Activated CD8-positive, alpha-beta memory T cell treated with anti-CD3 and anti-CD28 coated beads for 36 hours (primary cell): Measurements from ENCODE around the gene CNOT6. TPM values are rescaled to one million over a fixed set of nuclear protein-coding genes. Genes with fewer than 3 reads are reported as not detected.
"Not testable (repeated sequence)": the region's sequence is repeated elsewhere in the genome, so short reads cannot be mapped to it uniquely, and the experiment has no call there.

Source experiments
- CTCF ChIA-PET: fragments of 350-600 bp; sonication (Branson Sonifier 250); formaldehyde crosslinking; loops from one replicate; lab custom pipeline; 2021; ENCODE audit warnings: antibody characterized with exemption; lab: Charles Lee
- POLR2A ChIA-PET: fragments of 350-600 bp; sonication (Branson Sonifier 250); formaldehyde crosslinking; loops from one replicate; lab custom pipeline; 2021; ENCODE audit warnings: antibody characterized with exemption; lab: Charles Lee
- total RNA-seq, 2 experiments: library from RNA; stranded (reverse); gene quantifications; one replicate each; pipeline ENCODE4 v1.2.3, GENCODE V29; 2021

The CNOT6 gene
- 10 to 100 TPM; 39.1 to 40.0 TPM for total RNA-seq

- CTCF ChIA-PET: no interaction called here
- POLR2A ChIA-PET: interaction anchor here (0.5 to 0.7 kb wide), 3 partner anchors 118 to 581 kb away, joined by 3 to 4 read pairs (median 3); no protein-coding TSS in a partner anchor
Measured at GRCh38 chr5:180494060-180494509, at the start of gene CNOT6. Gene CNOT6, plus strand, starts transcription at chr5:180494379. Its CDS starts 34,898 bp downstream, at chr5:180529277.

- POLR2A ChIA-PET: no interaction called here
- CTCF ChIA-PET: no interaction called here
Measured at GRCh38 chr5:180454752-180455151, 39.4 kb upstream of the CNOT6 start.

GRCh38 chr5:180455872-180456271 is 38.3 kb upstream of the CNOT6 start:
- POLR2A ChIA-PET: no interaction called here
- CTCF ChIA-PET: no interaction called here

DNA sequence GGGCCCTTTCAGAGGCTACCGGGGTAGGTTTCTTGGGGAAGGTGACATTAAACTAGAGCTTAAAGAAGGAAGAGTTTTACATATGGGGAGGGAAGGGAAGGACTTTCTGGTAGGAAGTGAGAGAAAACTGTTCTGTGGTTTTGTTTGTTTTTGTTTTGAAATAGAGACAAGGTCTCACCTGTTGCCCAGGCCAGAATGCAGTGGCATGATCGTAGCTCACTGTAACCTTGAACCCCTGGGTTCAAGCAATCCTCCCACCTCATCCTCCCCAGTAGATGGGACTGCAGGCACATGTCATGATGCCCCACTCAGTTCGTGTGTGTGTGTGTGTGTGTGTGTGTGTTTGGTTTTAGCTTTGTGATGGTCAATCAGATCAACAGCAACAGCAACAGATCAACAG is 37.4 kb upstream of the CNOT6 start:
- POLR2A ChIA-PET: no interaction called here
- CTCF ChIA-PET: no interaction called here

DNA sequence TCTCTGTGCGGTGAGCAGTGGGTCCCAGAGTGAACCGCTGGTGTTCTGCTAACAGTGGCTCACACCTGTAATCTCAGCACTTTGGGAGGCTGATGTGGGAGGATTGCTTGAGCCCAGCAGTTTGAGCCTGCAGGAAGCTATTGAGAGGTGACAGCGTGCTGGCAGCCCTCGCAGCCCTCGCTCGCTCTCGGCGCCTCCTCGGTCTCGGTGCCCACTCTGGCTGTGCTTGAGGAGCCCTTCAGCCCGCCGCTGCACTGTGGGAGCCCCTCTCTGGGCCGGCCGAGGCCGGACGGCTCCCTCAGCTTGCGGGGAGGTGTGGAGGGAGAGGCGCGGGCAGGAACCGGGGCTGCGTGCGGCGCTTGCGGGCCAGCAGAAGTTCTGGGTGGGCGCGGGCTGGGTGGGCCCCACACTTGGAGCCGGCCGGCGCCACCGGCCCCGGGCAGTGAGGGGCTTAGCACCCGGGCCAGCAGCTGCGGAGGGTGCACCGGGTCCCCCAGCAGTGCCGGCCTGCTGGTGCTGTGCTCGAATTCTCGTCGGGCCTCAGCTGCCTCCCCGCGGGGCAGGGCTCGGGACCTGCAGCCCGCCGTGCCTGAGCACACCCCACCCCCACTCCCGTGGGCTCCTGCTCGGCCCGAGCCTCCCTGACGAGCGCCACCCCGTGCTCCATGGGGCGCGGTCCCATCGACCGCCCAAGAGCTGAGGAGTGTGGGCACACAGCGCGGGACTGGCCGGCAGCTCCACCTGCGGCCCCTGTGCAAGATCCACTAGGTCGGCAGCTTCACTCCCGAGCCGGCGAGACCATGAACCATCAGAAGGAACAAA is 35.1 kb upstream of the CNOT6 start:
- CTCF ChIA-PET: interaction anchor here (1.0 kb wide), 1 partner anchor 12 kb away, joined by 4 read pairs; no protein-coding TSS in a partner anchor
- POLR2A ChIA-PET: not testable (repeated sequence)

GRCh38 chr5:180459674-180460142 is 34.5 kb upstream of the CNOT6 start:
- POLR2A ChIA-PET: not testable (repeated sequence)
- CTCF ChIA-PET: interaction anchor here (1.0 kb wide), 1 partner anchor 11 kb away, joined by 4 read pairs; no protein-coding TSS in a partner anchor

DNA sequence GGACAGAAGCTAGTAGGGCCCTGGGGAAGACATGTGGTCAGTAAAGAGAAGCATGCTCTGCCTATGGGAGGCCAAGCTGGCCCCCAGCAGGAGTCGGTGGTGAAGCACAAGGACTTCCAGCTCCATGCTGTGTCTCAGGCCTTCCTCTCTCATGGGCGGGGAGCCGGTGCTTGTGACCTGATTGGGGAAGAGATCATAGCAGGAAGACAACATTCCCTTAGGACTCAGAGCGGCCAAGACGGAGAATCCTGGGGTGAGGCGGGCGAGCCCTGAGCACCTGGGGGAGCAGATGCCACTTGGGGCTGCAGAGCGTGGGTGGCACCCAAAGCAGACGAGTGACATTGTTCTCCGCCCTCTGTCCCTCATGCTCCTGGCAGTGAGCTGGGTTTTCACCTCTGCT is 33.3 kb upstream of the CNOT6 start:
- CTCF ChIA-PET: no interaction called here
- POLR2A ChIA-PET: no interaction called here

DNA sequence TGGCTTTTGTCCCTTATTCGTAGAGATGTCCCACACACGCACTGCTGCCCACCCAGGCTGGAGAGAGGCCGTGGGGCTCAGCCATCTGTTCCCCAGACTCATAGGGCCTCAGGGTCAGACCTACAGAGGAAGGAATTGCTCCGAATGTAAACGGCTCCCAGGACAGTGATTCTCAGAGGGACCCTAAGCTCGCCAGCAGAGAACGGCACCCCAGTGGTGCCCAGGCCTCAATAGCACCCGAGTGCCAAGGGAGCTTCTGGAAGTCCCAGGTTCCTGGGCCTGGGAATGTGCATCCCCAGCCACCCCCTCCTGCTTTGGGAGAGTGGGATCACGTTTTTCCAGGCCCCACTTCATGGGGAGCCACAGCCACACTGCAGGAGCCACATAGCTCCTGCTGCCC is 32.9 kb upstream of the CNOT6 start:
- CTCF ChIA-PET: no interaction called here
- POLR2A ChIA-PET: no interaction called here

GRCh38 chr5:180463216-180463900 is 30.8 kb upstream of the CNOT6 start:
- CTCF ChIA-PET: interaction anchor here (0.6 kb wide), 1 partner anchor 54 kb away, joined by 3 read pairs; no protein-coding TSS in a partner anchor
- POLR2A ChIA-PET: no interaction called here

- ChIA-PET CTCF (interaction anchor here (1.5 kb wide), 1 partner anchor 171 kb away, joined by 3 read pairs; no protein-coding TSS in a partner anchor), POLR2A (no interaction called here)
Measured at GRCh38 chr5:180463916-180464602, 30.1 kb upstream of the CNOT6 start.

- CTCF ChIA-PET: interaction anchor here (1.5 kb wide), 1 partner anchor 171 kb away, joined by 3 read pairs; no protein-coding TSS in a partner anchor
- POLR2A ChIA-PET: no interaction called here
Measured at GRCh38 chr5:180464603-180464970, 29.6 kb upstream of the CNOT6 start.

DNA sequence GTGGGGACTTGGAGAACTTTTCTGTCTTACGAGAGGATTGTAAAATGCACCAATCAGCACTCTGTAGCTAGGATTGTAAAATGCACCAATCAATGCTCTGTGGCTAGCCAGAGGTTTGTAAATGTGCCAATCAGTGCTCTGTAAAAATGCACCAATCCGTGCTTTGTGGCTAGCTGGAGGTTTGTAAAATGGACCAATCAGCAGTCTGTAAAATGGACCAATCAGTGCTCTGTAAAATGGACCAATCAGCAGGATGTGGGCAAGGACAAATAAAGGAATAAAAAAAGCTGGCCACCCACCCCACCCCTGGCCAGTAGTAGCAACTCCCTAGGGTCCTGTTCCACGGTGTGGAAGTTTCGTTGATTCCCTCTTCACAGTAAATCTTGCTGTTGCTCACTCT is 29.1 kb upstream of the CNOT6 start:
- CTCF ChIA-PET: interaction anchor here (1.5 kb wide), 1 partner anchor 172 kb away, joined by 3 read pairs; no protein-coding TSS in a partner anchor

GRCh38 chr5:180466316-180466715 is 27.9 kb upstream of the CNOT6 start:
- ChIA-PET CTCF (no interaction called here), POLR2A (no interaction called here)

More for the DNA sequence above, 29.1 kb upstream of the CNOT6 start:
- POLR2A ChIA-PET: not testable (repeated sequence)

- POLR2A ChIA-PET: no interaction called here
- CTCF ChIA-PET: no interaction called here
Measured at GRCh38 chr5:180467028-180467975, 26.9 kb upstream of the CNOT6 start.

DNA sequence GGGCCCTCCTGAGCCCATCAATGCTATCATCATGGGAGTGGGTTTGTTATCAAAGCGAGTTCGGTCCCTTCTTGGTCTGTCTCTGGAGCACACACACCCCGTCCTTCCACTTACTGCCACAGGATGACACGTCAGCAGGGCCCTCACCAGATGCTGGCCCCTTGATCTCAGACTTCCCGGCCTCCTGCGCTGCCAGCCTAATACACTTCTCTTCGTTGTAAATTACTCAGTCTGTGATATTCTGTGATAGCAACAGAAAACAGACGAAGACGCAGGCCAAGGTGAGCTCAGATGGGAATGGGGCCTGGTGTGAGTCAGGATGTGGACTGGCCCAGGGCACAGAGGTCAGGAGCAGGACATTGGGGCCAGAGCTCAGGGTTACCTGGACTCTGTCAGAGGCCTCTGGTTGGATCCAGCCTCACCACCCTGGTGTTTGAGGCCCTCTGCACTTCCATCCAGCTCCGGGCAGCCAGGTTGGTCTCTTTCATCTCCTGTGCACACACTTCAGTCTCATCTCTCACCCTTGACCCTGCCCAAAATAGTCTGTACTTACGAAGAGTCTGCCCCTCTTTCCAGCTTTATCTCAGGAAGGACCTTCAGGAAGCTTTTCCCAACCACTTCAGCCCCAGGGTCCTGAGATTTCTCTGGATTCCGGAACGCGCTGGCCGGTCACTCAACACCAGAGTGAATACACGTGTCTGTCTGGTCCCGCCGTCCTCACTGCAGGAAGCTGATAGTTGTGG is 26.0 kb upstream of the CNOT6 start:
- POLR2A ChIA-PET: no interaction called here
- CTCF ChIA-PET: interaction anchor here (1.2 kb wide), 1 partner anchor 10 kb away, joined by 3 read pairs; no protein-coding TSS in a partner anchor

DNA sequence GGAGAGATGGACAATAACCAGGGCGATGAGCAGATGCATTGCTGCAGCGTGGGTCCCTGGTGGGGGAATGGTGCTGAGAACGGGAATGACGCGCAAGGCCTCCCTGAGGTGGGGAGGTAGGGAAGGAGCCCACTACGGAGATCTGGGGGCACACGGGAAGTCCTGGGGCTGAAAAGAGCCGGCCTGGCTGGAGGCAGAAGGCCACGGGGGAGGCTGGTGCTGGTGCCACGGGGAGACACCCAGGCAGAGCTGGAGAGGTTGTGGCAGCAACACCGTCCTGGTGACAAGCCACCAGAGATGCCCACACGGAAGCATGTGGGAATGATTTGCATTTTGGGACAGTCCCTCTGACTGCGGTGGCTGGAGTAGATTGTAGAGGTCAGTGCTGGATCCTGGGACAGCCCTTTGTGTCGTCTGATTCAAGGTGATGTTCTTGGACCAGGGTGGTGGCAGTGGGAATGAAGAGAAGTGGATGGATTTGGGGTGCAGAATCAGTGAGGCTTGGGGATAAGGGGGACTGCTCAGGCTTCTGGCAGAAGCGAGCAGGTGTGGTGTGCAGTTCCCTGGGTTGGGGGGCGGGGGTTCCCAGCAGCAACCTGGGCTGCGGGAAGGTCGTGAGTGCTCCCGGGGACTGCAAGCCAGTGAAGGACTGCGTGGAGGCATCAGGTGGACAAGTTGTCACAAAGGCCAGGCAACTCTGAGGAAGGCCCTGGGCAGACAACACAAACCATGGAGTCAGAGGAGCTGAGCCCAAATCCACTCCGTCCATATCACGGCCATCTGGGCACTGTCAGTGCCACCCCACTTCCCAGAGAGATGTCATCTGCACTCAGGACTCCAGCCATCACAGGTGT is 25.2 kb upstream of the CNOT6 start:
- CTCF ChIA-PET: interaction anchor here (1.2 kb wide), 1 partner anchor 10 kb away, joined by 3 read pairs; no protein-coding TSS in a partner anchor
- POLR2A ChIA-PET: no interaction called here

DNA sequence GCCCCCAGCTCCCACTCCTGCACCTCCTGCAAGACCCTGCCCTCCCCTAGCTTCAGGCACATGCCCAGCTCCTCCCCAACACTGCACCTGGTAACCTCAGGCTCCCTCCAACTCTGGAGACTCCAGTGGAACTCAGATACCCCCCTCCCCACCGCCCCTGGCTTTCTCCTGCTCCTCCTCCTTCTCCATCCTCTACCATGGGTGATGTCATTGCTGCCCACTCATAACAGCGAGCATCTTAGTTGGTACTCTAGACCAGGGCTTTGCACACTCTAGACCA is 24.7 kb upstream of the CNOT6 start:
- CTCF ChIA-PET: no interaction called here
- POLR2A ChIA-PET: no interaction called here
